Epidermal melanocyte (primary cell): Measurements from ENCODE around the gene C1RL.

Source experiments
- DNase-seq: peaks from one replicate; pipeline ENCODE4 v3.0.0; 2011; ENCODE audit warnings: low spot score; ENCODE audit not compliant: insufficient read length

Gene C1RL

GRCh38 chr12:7108796-7109571 lies at the start of gene C1RL:
C1RL (minus strand) TSS chr12:7109214; CDS start chr12:7109180, 34 bp downstream.
- DNase-seq = peak; percentile 56

DNA sequence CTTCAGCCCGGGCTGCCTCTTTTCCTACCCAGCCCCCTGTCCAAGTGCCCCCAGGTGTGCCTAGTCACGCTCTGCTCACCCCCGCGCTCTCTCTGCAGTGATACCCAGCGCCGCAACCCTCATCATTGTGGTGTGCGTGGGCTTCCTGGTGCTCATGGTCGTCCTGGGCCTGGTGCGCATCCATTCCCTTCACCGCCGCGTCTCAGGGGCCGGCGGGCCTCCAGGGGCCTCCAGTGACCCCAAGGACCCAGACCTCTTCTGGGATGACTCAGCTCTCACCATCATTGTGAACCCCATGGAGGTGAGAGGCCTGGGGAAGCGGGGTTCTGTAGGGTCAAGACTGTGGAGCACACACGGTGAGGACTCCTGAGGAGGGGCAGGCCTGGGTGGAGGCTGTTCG lies 48.4 kb upstream of the C1RL start:
- no peak for DNase-seq

DNA sequence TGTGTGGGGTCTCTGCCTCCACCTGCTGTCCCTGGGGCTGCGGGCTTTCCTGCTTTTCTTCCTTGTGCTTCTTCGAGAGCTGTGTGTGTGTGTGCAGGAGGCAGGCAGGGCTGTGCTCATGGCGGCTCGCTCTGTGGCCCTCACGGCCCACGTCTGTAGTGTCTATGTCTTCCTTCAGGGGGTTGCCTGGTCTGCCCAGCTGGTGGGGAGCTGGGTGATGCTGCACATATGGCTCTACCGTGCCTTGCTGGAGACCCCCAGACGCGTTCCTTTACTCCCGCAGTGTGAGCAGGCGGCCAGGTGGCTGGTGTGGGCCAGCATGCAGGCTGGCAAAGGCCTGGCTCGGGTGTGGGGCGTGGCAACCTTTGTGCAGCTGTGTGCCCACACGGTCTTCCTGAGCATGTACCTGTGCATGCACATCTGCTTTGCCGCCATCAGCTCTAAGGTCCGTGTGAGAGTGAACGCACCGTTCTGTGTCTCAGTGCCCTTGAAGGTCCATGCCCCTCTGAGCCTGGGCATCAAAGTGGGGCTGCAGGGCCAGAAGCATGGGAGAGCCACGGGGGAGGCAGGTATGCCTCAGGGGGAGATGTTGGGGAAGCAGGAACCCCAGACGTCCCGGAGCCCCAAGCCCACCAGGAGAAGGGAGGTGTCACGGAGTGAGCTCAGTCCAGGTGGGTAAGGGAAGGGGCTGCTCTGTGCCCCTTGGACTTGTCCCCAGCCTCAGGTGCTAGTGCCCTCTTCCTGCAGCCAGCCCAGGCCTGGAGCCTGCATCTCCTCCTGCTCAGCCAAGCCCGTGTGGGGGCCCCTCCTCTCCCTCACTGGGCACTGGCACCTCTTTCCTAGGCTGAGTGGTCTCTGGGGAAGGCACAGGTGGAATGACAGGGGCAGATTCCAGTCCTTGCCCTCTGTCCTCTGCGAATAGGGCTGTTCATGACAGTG lies 47.5 kb upstream of the C1RL start:
- DNase-seq = no peak

DNA sequence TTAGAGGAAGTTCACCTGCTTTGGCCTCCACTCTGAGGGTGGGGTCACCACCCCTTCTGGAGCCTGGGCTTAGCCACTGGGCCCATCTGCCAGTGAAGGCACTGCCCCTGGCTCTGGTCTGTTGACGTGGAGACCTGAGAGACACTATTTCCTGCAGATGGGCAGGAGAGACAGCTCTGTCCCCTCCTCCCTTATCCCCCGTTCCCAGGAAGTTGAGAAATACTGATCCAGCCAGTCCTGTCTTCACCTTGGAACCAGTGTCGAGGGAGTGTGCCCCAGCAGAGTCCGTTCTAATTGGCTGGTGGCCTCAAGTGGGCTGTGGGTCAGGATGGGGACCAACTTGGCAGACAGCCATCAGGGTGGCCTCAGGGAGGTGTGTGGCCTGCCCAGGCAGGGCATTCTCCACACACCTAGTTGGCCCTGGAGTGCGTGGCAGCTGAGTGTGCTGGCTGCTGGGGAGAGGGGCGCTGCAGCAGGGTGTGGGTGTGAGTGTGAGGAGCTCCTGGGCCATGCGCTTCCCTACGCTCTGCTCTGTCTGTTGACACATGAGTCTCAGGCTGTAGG lies 46.5 kb upstream of the C1RL start:
- no peak for DNase-seq

- no peak for DNase-seq
Observed at GRCh38 chr12:7154901-7155470, 46.0 kb upstream of the C1RL start.

DNA sequence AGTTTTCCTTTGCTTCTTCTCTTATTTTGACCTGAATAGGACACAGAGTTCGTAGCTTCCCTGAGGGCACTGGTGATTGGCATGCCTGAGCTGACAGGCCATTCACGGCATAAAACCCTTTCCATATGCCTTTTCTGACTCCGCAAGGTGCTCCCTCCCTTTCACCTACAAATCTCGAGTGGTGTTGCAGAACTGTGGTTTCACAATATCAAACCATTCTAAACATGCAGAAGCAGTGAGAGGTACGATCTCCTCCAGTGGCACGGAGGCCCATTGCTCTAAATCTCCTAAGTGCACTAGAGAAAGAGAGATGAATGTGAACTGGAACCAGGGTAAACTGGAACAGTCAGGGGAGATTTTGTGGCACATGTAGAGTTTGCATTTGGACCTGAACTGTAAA lies 45.0 kb upstream of the C1RL start:
- DNase-seq = no peak

DNA sequence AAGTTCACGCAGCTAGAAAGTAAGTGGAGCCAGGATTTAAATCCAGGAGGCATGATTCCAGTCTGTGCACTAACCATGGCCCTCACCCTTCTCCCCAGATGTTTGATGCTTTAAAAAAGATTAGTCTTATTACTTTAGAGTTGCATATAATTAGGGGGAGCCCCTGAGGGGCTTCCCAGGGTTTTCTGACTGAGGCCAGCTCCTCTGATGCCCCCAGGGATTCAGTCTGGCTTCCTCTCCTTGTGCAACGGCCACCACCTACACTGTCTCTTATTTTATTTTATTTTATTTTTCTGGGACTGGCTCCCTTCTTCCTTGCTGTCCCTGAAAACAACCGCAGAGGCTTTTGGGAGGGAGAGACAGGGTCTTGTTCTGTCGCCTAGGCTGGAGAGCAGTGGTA lies 43.8 kb upstream of the C1RL start:
- DNase-seq = no peak

- no peak for DNase-seq
Observed at GRCh38 chr12:7151532-7151931, 42.5 kb upstream of the C1RL start.

- no peak for DNase-seq
Observed at GRCh38 chr12:7150841-7151240, 41.8 kb upstream of the C1RL start.

- DNase-seq = no peak
Observed at GRCh38 chr12:7150356-7150755, 41.3 kb upstream of the C1RL start.

DNA sequence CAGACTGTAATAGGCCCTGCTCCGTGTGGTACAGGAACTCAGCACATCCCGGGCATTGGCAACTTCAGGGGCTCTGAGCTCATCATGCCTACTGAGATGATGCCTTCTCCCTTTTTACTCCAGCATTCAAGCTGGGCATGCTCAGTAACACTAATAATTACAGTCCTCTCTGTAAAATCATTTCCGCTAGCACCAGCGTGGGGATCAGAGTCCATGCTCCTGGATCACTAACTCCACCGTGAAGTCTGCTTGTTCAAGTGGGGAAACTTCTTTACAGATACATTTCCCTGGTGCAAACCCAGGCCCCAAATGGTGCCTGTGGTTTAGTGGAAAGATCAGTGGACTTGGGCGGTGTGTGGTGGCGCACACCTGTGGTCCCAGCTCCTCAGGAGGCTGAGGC lies 37.9 kb upstream of the C1RL start:
- DNase-seq = no peak

- DNase-seq = no peak
Observed at GRCh38 chr12:7146228-7146627, 37.2 kb upstream of the C1RL start.

- no peak for DNase-seq
Observed at GRCh38 chr12:7145671-7146070, 36.7 kb upstream of the C1RL start.

DNA sequence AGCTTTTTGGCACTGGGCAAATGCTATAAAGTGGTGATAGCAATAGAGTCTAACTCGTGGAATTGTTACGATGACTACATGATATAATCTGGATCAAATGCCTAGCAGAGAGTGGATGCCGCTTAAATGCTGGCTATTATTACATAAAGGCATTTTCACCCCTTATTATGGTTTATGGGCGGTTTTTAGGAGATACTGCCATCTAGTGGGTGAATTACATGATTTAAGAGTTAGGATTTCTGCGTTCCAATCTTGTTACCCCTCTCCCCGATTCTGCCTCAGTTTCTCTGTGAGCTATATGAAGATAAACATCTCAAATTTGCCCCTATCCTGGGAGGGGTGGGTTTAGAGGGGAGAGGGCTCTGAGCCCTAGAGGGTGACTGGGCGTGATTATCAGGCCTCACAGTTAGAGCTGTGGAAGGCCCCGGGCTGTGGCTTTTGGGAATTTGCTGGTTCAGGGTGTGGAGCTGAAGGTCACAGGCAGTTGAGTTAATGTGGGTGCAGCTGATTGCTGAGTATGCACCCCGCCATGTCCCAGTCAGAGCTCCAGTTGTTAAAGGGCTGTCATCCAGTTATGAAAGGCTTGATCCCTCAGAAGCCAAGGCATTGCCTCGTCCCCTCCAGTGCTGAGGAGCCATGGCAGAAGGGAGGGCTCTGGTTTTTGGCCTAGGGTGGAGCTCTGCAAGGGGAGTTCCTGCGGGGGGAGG lies 35.6 kb upstream of the C1RL start:
- peak; percentile 49 for DNase-seq

DNA sequence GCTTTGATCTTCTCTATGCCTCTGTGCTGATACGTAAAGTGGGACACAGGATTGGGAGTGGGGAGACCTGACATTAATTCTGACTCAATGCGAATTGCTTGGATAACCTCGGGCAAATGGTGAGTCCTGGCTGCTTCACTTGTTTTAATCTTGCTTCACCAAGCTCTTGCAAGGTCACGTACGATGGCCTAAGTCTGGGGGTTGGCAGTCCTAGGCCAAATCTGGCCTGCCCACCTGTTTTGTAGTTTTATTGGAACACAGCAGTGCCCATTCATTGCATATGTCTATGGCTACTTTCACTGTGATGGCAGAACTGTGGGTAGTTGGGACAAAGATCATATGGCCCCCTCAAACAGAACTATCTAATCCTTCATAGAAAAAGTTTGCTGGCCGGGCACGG lies 34.5 kb upstream of the C1RL start:
- DNase-seq = no peak

DNA sequence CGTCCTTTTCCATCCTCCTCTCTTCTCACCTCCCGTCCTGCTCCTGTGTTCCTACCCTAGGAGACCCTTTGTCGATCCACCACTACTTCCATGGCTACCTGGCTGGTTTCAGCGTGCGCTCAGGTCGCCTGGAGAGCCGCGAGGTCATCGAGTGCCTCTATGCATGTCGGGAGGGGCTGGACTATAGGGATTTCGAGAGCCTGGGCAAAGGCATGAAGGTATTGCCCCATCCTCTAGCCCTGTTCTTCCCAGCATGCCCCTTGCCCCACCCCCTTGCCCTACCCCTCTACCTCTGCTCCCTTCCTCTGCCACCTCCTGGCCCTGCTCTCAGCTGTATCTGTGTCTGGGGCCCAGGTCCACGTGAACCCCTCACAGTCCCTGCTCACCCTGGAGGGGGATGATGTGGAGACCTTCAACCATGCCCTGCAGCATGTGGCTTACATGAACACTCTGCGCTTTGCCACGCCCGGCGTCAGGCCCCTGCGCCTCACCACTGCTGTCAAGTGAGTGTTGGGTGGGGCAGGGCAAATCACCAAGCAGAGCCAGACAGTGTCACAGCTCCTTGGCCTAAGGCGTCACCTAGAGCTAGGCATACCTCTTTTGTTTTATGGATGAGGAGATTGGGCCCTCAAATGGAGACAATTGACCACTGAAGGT lies 33.9 kb upstream of the C1RL start:
- no peak for DNase-seq

- peak; percentile 52 for DNase-seq
Observed at GRCh38 chr12:7142056-7142644, 33.1 kb upstream of the C1RL start.

- DNase-seq = no peak
Observed at GRCh38 chr12:7141351-7142005, 32.5 kb upstream of the C1RL start.

- DNase-seq = no peak
Observed at GRCh38 chr12:7139200-7139599, 30.2 kb upstream of the C1RL start.

DNA sequence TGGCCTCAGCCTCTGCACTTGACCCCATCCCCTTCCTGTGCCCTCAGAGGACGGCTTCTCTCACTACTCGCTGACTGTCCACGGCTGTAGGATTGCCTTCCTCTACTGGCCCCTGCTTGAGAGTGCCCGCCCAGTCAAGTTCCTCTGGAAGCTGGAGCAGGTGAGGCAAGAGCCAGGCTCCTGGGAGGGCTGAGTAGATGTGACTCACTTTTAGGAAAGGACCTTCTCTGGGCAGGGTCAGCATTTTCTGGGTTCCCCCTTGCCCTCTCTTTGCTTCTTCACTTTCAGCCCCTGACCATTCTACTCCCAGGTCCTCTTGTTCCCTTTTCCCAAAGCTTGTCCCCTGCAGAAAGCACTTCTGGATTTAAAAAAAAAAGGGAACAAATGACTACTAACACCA lies 28.9 kb upstream of the C1RL start:
- no peak for DNase-seq
